Activated CD4-positive, alpha-beta memory T cell treated with anti-CD3 and anti-CD28 coated beads, Interleukin-2, amount 10 ng/mL, durations not matched to agents 7 days and 5 days (primary cell): ENCODE measurements around the gene TLE5. TPM values are rescaled to one million over a fixed set of nuclear protein-coding genes. Genes with fewer than 3 reads are reported as not detected.
A peak's percentile ranks its signal among the peaks of the same experiment; 100 is the strongest.

Source experiments
- CTCF ChIA-PET: fragments of 350-600 bp; sonication (Branson Sonifier 250); formaldehyde crosslinking; loops from one replicate; lab custom pipeline; 2021; ENCODE audit warnings: antibody characterized with exemption, inconsistent platforms; lab: Charles Lee
- POLR2A ChIA-PET: fragments of 350-600 bp; sonication (Branson Sonifier 250); formaldehyde crosslinking; loops from one replicate; lab custom pipeline; 2021; ENCODE audit warnings: antibody characterized with exemption; lab: Charles Lee
- DNase-seq: peaks from one replicate; pipeline ENCODE4 v3.0.0-alpha.2; 2020
- H3K27ac Mint-ChIP-seq: one replicate; pipeline ENCODE4 v1.8.0; 2021; ENCODE audit warnings: mild to moderate bottlenecking, mixed read lengths
- H3K27me3 Mint-ChIP-seq: one replicate; pipeline ENCODE4 v1.8.0; 2021; ENCODE audit warnings: mixed read lengths
- H3K36me3 Mint-ChIP-seq: one replicate; pipeline ENCODE4 v1.8.0; 2021; ENCODE audit warnings: low read depth, mixed read lengths
- H3K4me1 Mint-ChIP-seq: one replicate; pipeline ENCODE4 v1.8.0; 2021; ENCODE audit warnings: mixed read lengths
- H3K4me3 Mint-ChIP-seq: one replicate; pipeline ENCODE4 v1.8.0; 2021; ENCODE audit warnings: mild to moderate bottlenecking, mixed read lengths
- H3K9me3 Mint-ChIP-seq: one replicate; pipeline ENCODE4 v1.8.0; 2021; ENCODE audit warnings: mixed read lengths
- total RNA-seq, 2 experiments: library from RNA; stranded (reverse); gene quantifications; one replicate each; pipeline ENCODE4 v1.2.3, GENCODE V29; 2021

TLE5 gene
- total RNA-seq: 100 to 1,000 TPM; 712 to 724 TPM

GRCh38 chr19:3062165-3063105 is at the start of gene TLE5:
TSS of gene TLE5 (minus strand) at chr19:3062495. CDS start at chr19:3062200, 295 bp downstream.
- peak; percentile 73 for DNase-seq
- Mint-ChIP-seq H3K4me3 (peak within 1 kb of the TSS; percentile 91), H3K36me3 (peaks cover 34% of the 10 kb centered on the region), H3K9me3 (no peaks in the 10 kb centered on the region), H3K4me1 (peaks cover 42% of the 10 kb centered on the region), H3K27me3 (no peaks in the 10 kb centered on the region), H3K27ac (peak within 1 kb of the TSS; percentile 97)
- ChIA-PET CTCF (interaction anchor here (0.9 to 3.2 kb wide), 4 partner anchors 13 to 112 kb away, joined by 4 to 23 read pairs (median 5); no protein-coding TSS in a partner anchor), POLR2A (interaction anchor here (0.6 to 6.8 kb wide), 12 partner anchors 9 to 126 kb away, joined by 3 to 81 read pairs (median 4); partner anchors contain the start of genes NCLN and S1PR4)

- DNase-seq: no peak
- Mint-ChIP-seq H3K4me3 (no peak overlapping the region), H3K4me1 (peaks cover 4% of the 10 kb centered on the region), H3K27me3 (no peaks in the 10 kb centered on the region), H3K9me3 (no peaks in the 10 kb centered on the region), H3K27ac (no peak overlapping the region), H3K36me3 (no peaks in the 10 kb centered on the region)
- POLR2A ChIA-PET: no interaction called here
- CTCF ChIA-PET: interaction anchor here (1.5 kb wide), 1 partner anchor 13 kb away, joined by 5 read pairs; no protein-coding TSS in a partner anchor
Observed at GRCh38 chr19:3111586-3112247, 49.4 kb upstream of the TLE5 start.

GRCh38 chr19:3110126-3110825 is 48.0 kb upstream of the TLE5 start:
- ChIA-PET CTCF (interaction anchor here (0.7 to 2.1 kb wide), 8 partner anchors 15 to 159 kb away, joined by 3 to 9 read pairs (median 4); no protein-coding TSS in a partner anchor), POLR2A (no interaction called here)
- H3K27me3 Mint-ChIP-seq: peaks cover 2% of the 10 kb centered on the region

GRCh38 chr19:3109491-3109890 is 47.2 kb upstream of the TLE5 start:
- Mint-ChIP-seq H3K4me1 (peaks cover 4% of the 10 kb centered on the region), H3K36me3 (no peaks in the 10 kb centered on the region), H3K4me3 (no peak overlapping the region), H3K27me3 (peaks cover 2% of the 10 kb centered on the region), H3K27ac (no peak overlapping the region), H3K9me3 (no peaks in the 10 kb centered on the region)
- ChIA-PET CTCF (interaction anchor here (1.0 to 2.1 kb wide), 5 partner anchors 34 to 166 kb away, joined by 3 to 9 read pairs (median 3); no protein-coding TSS in a partner anchor), POLR2A (no interaction called here)
- no peak for DNase-seq

More at GRCh38 chr19:3110126-3110825, 48.0 kb upstream of the TLE5 start:
- Mint-ChIP-seq H3K36me3 (no peaks in the 10 kb centered on the region), H3K4me3 (no peak overlapping the region), H3K4me1 (peaks cover 4% of the 10 kb centered on the region), H3K9me3 (no peaks in the 10 kb centered on the region), H3K27ac (no peak overlapping the region)
- DNase-seq: no peak

- Mint-ChIP-seq H3K27ac (no peak overlapping the region), H3K4me1 (peaks cover 8% of the 10 kb centered on the region), H3K9me3 (no peaks in the 10 kb centered on the region), H3K27me3 (peaks cover 3% of the 10 kb centered on the region), H3K4me3 (no peak overlapping the region), H3K36me3 (no peaks in the 10 kb centered on the region)
- DNase-seq: peak; percentile 76
- ChIA-PET CTCF (interaction anchor here (1.0 to 2.4 kb wide), 16 partner anchors 10 to 167 kb away, joined by 3 to 15 read pairs (median 4); partner anchors contain the start of gene TLE6), POLR2A (interaction anchor here (0.9 kb wide), 1 partner anchor 208 kb away, joined by 3 read pairs; the partner anchor contains the start of gene ZNF57)
Observed at GRCh38 chr19:3108775-3109174, 46.5 kb upstream of the TLE5 start.

GRCh38 chr19:3107658-3108057 is 45.4 kb upstream of the TLE5 start:
- DNase-seq: no peak
- Mint-ChIP-seq H3K9me3 (no peaks in the 10 kb centered on the region), H3K4me3 (no peak overlapping the region), H3K27me3 (peaks cover 3% of the 10 kb centered on the region), H3K4me1 (peaks cover 11% of the 10 kb centered on the region), H3K27ac (no peak overlapping the region), H3K36me3 (no peaks in the 10 kb centered on the region)
- ChIA-PET CTCF (interaction anchor here (1.7 to 2.4 kb wide), 2 partner anchors 9 to 72 kb away, joined by 7 read pairs; no protein-coding TSS in a partner anchor), POLR2A (no interaction called here)

GRCh38 chr19:3106509-3107141 is 44.3 kb upstream of the TLE5 start:
- Mint-ChIP-seq H3K27me3 (peaks cover 6% of the 10 kb centered on the region), H3K36me3 (no peaks in the 10 kb centered on the region), H3K4me3 (no peak overlapping the region), H3K4me1 (peaks cover 11% of the 10 kb centered on the region), H3K9me3 (no peaks in the 10 kb centered on the region), H3K27ac (no peak overlapping the region)
- ChIA-PET CTCF (interaction anchor here (1.2 to 3.5 kb wide), 3 partner anchors 23 to 155 kb away, joined by 3 to 52 read pairs (median 7); no protein-coding TSS in a partner anchor), POLR2A (no interaction called here)
- DNase-seq: no peak

GRCh38 chr19:3105641-3106508 is 43.6 kb upstream of the TLE5 start:
- Mint-ChIP-seq H3K9me3 (no peaks in the 10 kb centered on the region), H3K36me3 (no peaks in the 10 kb centered on the region), H3K4me1 (peaks cover 11% of the 10 kb centered on the region), H3K27me3 (peaks cover 11% of the 10 kb centered on the region), H3K4me3 (no peak overlapping the region), H3K27ac (no peak overlapping the region)
- ChIA-PET POLR2A (no interaction called here), CTCF (interaction anchor here (1.2 to 3.5 kb wide), 4 partner anchors 24 to 154 kb away, joined by 3 to 52 read pairs (median 18); no protein-coding TSS in a partner anchor)
- DNase-seq: no peak

GRCh38 chr19:3104708-3104983 is 42.4 kb upstream of the TLE5 start:
- DNase-seq: no peak
- ChIA-PET POLR2A (no interaction called here), CTCF (interaction anchor here (1.4 to 3.5 kb wide), 17 partner anchors 13 to 153 kb away, joined by 3 to 60 read pairs (median 12); partner anchors contain the start of gene TLE6)
- Mint-ChIP-seq H3K27me3 (peaks cover 17% of the 10 kb centered on the region), H3K27ac (no peak overlapping the region), H3K9me3 (no peaks in the 10 kb centered on the region), H3K4me1 (peaks cover 11% of the 10 kb centered on the region), H3K36me3 (no peaks in the 10 kb centered on the region), H3K4me3 (no peak overlapping the region)

- Mint-ChIP-seq H3K4me3 (no peak overlapping the region), H3K27me3 (peaks cover 30% of the 10 kb centered on the region), H3K36me3 (no peaks in the 10 kb centered on the region), H3K4me1 (peaks cover 13% of the 10 kb centered on the region), H3K9me3 (no peaks in the 10 kb centered on the region), H3K27ac (no peak overlapping the region)
- ChIA-PET POLR2A (no interaction called here), CTCF (interaction anchor here (1.1 kb wide), 1 partner anchor 152 kb away, joined by 4 read pairs; no protein-coding TSS in a partner anchor)
- no peak for DNase-seq
Observed at GRCh38 chr19:3102239-3103140, 40.2 kb upstream of the TLE5 start.
